HepG2 (cell line): ENCODE measurements around the gene ALG9. TPM values are rescaled to one million over a fixed set of nuclear protein-coding genes. Genes with fewer than 3 reads are reported as not detected.

Experiments used
- ARNTL ChIP-seq: sonication (generic); formaldehyde crosslinking; IDR thresholded peaks from 2 replicates; pipeline ENCODE4 v1.4.0; 2020; ENCODE audit warnings: mild to moderate bottlenecking, missing genetic modification reagents
- HMGXB4 ChIP-seq, 2 experiments: sonication (generic) in 1 of 2; formaldehyde crosslinking in 1 of 2; IDR thresholded peaks; 2 replicates each; pipeline versions ENCODE4 v1.4.0 to v1.6.1; 2018 to 2020; ENCODE audit warnings: missing genetic modification reagents in 2 of 2, borderline replicate concordance in 1 of 2, low read depth in 1 of 2, mild to moderate bottlenecking in 1 of 2, missing biosample characterization in 1 of 2
- JDP2 ChIP-seq: sonication (generic); formaldehyde crosslinking; IDR thresholded peaks from 2 replicates; pipeline ENCODE4 v1.8.1; 2022; ENCODE audit warnings: missing genetic modification reagents, borderline replicate concordance
- SRSF4 ChIP-seq: fragments of 200-400 bp; formaldehyde crosslinking; IDR thresholded peaks from one replicate; pipeline ENCODE4 v1.6.1; 2018; ENCODE audit warnings: mild to moderate bottlenecking, low read depth, low read length, moderate library complexity; ENCODE audit not compliant: poor library complexity, severe bottlenecking
- ZBTB26 ChIP-seq: IDR thresholded peaks from 2 replicates; pipeline ENCODE4 v1.6.1; 2016; ENCODE audit warnings: missing compliant biosample characterization, missing genetic modification reagents, borderline replicate concordance
- ZNF572 ChIP-seq: sonication (generic); formaldehyde crosslinking; IDR thresholded peaks from 2 replicates; pipeline ENCODE4 v1.5.1; 2020; ENCODE audit warnings: mild to moderate bottlenecking, missing genetic modification reagents
- ZNF605 ChIP-seq: sonication (generic); formaldehyde crosslinking; IDR thresholded peaks from 2 replicates; pipeline ENCODE4 v1.8.0; 2022; ENCODE audit warnings: mild to moderate bottlenecking, missing genetic modification reagents
- ZNF766 ChIP-seq: sonication (generic); formaldehyde crosslinking; IDR thresholded peaks from 2 replicates; pipeline ENCODE4 v1.5.0; 2020; ENCODE audit warnings: missing genetic modification reagents, borderline replicate concordance
- ZNF788 ChIP-seq: sonication (generic); formaldehyde crosslinking; IDR thresholded peaks from 2 replicates; pipeline ENCODE4 v1.5.0; 2020; ENCODE audit warnings: mild to moderate bottlenecking, missing genetic modification reagents, borderline replicate concordance
- ZSCAN22 ChIP-seq: sonication (generic); formaldehyde crosslinking; IDR thresholded peaks from 2 replicates; pipeline ENCODE4 v1.4.0; 2020; ENCODE audit warnings: mild to moderate bottlenecking, missing genetic modification reagents
- polyA plus RNA-seq, 8 experiments: library from polyadenylated mRNA; depleted of rRNA in 3 of 8; stranded (reverse) in 7 of 8; unstranded in 1 of 8; fragments of >200 nt; fragmentation: Illumina TruSeq in 4 of 8; extraction: Trizol in 4 of 8; gene quantifications; 2 replicates each; pipeline versions ENCODE4 v1.2.1 to v1.2.3, GENCODE V29; 2011 to 2016; ENCODE audit warnings: low read depth in 4 of 8, missing spikeins in 1 of 8, mixed read lengths in 1 of 8; ENCODE audit not compliant: insufficient read depth in 1 of 8
- total RNA-seq, 5 experiments: library from RNA; depleted of rRNA; stranded (reverse); fragments of >200 nt; fragmentation: Illumina TruSeq; extraction: Trizol; gene quantifications; 2 replicates each; pipeline ENCODE4 v1.2.3, GENCODE V29; 2016; ENCODE audit warnings: low read depth in 1 of 5
- TF ChIP-seq, protein P1 (sequence below): sonication (generic); formaldehyde crosslinking; IDR thresholded peaks from 2 replicates; pipeline ENCODE4 v1.5.0; 2020; ENCODE audit warnings: mild to moderate bottlenecking, missing genetic modification reagents, borderline replicate concordance
- TF ChIP-seq, protein P2 (sequence below): sonication (generic); formaldehyde crosslinking; IDR thresholded peaks from 2 replicates; pipeline ENCODE4 v1.4.0; 2020; ENCODE audit warnings: missing genetic modification reagents

Gene ALG9
- total and polyA plus RNA-seq, 2 of the 13 experiments (the other 11 are each of a cell fraction or from before 2014, with no cell fraction given): 39.4 to 40.6 TPM

GRCh38 chr11:111765984-111766833, 105.2 kb downstream of the ALG9 start, which contains the start of gene PPP2R1B (continued):
- TF ChIP-seq, protein P1, sequence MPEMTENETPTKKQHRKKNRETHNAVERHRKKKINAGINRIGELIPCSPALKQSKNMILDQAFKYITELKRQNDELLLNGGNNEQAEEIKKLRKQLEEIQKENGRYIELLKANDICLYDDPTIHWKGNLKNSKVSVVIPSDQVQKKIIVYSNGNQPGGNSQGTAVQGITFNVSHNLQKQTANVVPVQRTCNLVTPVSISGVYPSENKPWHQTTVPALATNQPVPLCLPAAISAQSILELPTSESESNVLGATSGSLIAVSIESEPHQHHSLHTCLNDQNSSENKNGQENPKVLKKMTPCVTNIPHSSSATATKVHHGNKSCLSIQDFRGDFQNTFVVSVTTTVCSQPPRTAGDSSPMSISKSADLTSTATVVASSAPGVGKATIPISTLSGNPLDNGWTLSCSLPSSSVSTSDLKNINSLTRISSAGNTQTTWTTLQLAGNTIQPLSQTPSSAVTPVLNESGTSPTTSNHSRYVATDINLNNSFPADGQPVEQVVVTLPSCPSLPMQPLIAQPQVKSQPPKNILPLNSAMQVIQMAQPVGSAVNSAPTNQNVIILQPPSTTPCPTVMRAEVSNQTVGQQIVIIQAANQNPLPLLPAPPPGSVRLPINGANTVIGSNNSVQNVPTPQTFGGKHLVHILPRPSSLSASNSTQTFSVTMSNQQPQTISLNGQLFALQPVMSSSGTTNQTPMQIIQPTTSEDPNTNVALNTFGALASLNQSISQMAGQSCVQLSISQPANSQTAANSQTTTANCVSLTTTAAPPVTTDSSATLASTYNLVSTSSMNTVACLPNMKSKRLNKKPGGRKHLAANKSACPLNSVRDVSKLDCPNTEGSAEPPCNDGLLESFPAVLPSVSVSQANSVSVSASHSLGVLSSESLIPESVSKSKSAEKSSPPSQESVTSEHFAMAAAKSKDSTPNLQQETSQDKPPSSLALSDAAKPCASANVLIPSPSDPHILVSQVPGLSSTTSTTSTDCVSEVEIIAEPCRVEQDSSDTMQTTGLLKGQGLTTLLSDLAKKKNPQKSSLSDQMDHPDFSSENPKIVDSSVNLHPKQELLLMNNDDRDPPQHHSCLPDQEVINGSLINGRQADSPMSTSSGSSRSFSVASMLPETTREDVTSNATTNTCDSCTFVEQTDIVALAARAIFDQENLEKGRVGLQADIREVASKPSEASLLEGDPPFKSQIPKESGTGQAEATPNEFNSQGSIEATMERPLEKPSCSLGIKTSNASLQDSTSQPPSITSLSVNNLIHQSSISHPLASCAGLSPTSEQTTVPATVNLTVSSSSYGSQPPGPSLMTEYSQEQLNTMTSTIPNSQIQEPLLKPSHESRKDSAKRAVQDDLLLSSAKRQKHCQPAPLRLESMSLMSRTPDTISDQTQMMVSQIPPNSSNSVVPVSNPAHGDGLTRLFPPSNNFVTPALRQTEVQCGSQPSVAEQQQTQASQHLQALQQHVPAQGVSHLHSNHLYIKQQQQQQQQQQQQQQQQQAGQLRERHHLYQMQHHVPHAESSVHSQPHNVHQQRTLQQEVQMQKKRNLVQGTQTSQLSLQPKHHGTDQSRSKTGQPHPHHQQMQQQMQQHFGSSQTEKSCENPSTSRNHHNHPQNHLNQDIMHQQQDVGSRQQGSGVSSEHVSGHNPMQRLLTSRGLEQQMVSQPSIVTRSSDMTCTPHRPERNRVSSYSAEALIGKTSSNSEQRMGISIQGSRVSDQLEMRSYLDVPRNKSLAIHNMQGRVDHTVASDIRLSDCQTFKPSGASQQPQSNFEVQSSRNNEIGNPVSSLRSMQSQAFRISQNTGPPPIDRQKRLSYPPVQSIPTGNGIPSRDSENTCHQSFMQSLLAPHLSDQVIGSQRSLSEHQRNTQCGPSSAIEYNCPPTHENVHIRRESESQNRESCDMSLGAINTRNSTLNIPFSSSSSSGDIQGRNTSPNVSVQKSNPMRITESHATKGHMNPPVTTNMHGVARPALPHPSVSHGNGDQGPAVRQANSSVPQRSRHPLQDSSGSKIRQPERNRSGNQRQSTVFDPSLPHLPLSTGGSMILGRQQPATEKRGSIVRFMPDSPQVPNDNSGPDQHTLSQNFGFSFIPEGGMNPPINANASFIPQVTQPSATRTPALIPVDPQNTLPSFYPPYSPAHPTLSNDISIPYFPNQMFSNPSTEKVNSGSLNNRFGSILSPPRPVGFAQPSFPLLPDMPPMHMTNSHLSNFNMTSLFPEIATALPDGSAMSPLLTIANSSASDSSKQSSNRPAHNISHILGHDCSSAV: peak; percentile 58; the same call in 1 of the 2 replicates
- TF ChIP-seq ZNF572 (CRISPR knock-in tag) (no peak), HMGXB4 (CRISPR knock-in tag; IDR thresholded peaks at IDR 0.05; ENCODE audit: borderline replicate concordance in 1 of 2, low read depth in 1 of 2) (peak in 1 of 2 experiments; percentile 71; a peak in 2 of 4 replicates), ZNF788 (peak; percentile 41; the same call in 1 of the 2 replicates), ZBTB26 (CRISPR knock-in tag) (peak; percentile 19; the same call in 1 of the 2 replicates), ZSCAN22 (CRISPR knock-in tag) (no peak), ZNF766 (CRISPR knock-in tag) (peak; percentile 77; the same call in 1 of the 2 replicates), JDP2 (no peak), ARNTL (no peak), SRSF4 (no peak), ZNF605 (CRISPR knock-in tag) (no peak)
- TF ChIP-seq, protein P2, sequence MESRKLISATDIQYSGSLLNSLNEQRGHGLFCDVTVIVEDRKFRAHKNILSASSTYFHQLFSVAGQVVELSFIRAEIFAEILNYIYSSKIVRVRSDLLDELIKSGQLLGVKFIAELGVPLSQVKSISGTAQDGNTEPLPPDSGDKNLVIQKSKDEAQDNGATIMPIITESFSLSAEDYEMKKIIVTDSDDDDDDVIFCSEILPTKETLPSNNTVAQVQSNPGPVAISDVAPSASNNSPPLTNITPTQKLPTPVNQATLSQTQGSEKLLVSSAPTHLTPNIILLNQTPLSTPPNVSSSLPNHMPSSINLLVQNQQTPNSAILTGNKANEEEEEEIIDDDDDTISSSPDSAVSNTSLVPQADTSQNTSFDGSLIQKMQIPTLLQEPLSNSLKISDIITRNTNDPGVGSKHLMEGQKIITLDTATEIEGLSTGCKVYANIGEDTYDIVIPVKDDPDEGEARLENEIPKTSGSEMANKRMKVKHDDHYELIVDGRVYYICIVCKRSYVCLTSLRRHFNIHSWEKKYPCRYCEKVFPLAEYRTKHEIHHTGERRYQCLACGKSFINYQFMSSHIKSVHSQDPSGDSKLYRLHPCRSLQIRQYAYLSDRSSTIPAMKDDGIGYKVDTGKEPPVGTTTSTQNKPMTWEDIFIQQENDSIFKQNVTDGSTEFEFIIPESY (CRISPR knock-in tag): no peak
